Measurements from ENCODE around the gene CCR5. TPM values are rescaled to one million over a fixed set of nuclear protein-coding genes. Genes with fewer than 3 reads are reported as not detected.

Gene CCR5
- total and polyA plus RNA-seq, 9 of the 15 experiments (the other 6 are each of a cell fraction or from before 2014, with no cell fraction given) = not detected

DNA sequence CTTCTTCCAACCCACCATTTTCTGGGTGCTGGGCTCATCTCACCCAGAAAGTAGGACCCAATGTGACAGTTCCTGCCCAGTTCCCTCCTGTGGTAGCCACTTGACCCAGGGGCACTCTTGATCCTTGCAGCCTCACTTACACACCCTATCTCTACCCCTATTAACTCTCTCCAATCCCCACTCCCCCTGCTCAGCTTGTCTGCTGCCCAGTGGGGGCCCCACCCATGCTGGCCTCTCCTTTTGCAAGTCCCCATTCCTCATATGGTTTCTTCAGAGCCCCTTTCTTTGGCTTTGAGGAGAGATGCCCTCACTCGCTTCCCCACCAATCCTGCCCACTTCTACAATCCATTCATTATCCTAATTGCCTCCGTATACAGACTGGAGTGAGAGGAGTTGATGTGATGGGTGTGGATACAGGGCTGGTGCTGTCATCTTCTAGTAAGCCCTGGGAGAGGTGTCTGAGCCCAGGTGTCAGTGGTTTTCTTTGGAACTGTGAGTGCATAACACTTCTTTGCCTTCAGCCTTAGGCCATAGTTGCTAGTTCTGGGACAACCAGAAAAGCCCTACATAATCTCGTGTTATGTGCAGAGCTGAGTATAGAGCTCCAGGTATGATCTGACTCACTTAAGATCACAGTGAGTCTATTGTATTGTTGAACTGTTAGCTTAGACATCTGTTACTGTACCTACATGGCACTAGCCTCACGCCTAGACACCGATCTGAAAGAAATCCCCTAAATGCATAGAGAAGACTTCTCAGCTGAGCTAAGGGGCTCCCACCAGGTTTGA is 4.8 kb upstream of the CCR5 start (continued):
- TF ChIP-seq, protein P1, sequence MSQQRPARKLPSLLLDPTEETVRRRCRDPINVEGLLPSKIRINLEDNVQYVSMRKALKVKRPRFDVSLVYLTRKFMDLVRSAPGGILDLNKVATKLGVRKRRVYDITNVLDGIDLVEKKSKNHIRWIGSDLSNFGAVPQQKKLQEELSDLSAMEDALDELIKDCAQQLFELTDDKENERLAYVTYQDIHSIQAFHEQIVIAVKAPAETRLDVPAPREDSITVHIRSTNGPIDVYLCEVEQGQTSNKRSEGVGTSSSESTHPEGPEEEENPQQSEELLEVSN (IDR thresholded peaks at IDR 0.05; ENCODE audit: borderline replicate concordance in 1 of 2, extremely low read depth in 1 of 2, insufficient read depth in 1 of 2, insufficient read length in 1 of 2, low read depth in 1 of 2, low read length in 1 of 2, poor library complexity in 1 of 2, severe bottlenecking in 1 of 2) = no peak
- TF ChIP-seq ZNF124 (CRISPR knock-in tag; IDR thresholded peaks at IDR 0.05) (no peak), PPARD (CRISPR knock-in tag; IDR thresholded peaks at IDR 0.05) (no peak)
- TF ChIP-seq, protein P2, sequence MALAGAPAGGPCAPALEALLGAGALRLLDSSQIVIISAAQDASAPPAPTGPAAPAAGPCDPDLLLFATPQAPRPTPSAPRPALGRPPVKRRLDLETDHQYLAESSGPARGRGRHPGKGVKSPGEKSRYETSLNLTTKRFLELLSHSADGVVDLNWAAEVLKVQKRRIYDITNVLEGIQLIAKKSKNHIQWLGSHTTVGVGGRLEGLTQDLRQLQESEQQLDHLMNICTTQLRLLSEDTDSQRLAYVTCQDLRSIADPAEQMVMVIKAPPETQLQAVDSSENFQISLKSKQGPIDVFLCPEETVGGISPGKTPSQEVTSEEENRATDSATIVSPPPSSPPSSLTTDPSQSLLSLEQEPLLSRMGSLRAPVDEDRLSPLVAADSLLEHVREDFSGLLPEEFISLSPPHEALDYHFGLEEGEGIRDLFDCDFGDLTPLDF (CRISPR knock-in tag; IDR thresholded peaks at IDR 0.05) = no peak

DNA sequence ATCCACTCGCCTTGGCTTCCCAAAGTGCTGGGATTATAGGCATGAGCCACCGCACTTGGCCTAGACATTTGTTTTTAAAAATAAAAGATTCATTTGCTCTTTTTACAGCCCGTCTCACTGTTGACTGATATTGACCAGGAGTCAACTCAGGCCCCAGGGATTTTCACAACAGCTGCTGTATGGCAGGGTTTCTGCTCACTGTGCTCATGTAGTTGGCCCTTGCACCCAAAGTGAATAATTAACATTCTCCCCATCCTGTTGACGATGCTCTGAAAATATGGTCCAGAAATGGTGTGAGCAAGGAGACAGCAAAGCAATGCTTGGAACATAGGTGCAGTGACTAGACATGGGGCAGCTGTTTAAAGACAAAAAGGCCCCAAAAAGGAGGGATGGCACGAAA is 2.9 kb upstream of the CCR5 start:
- Histone ChIP-seq H3K4me2 (ENCODE audit: insufficient read depth, low read length) (no peak overlapping the region), H3K4me3 (no peak overlapping the region), H3K9me3 (replicated peaks; ENCODE audit: control insufficient read depth, insufficient read depth, low read depth, low read length) (no peaks in the 10 kb centered on the region), H3K27me3 (ENCODE audit: control insufficient read depth in 2 of 2, insufficient read depth in 2 of 2, low read length in 2 of 2) (peaks cover 25 to 41% of the 10 kb centered on the region in 2 experiments), H3K36me3 (ENCODE audit: control insufficient read depth, insufficient read depth, low read length) (no peaks in the 10 kb centered on the region), H2AFZ (ENCODE audit: low read depth, low read length) (no peak overlapping the region), H3K9ac (ENCODE audit: insufficient read depth in 1 of 2, low read depth in 2 of 2, low read length in 2 of 2) (no peak overlapping the region), H3K9me1 (ENCODE audit: control insufficient read depth, insufficient read depth, low read length) (no peaks in the 10 kb centered on the region), H3K79me2 (ENCODE audit: control insufficient read depth, insufficient read depth, low read length) (no peaks in the 10 kb centered on the region), H3K27ac (ENCODE audit: extremely low read depth, low read depth, low read length) (no peak overlapping the region), H3K4me1 (replicated peaks in 1 of 2; ENCODE audit: control insufficient read depth in 2 of 2, insufficient read depth in 2 of 2, low read length in 2 of 2) (no peaks in the 10 kb centered on the region), H4K20me1 (replicated peaks; ENCODE audit: control insufficient read depth, insufficient read depth, low read length) (no peaks in the 10 kb centered on the region)
- ChIA-PET CTCF (ENCODE audit: low intra/inter-chr PET ratio) (interaction anchor here (0.6 to 0.7 kb wide), 2 partner anchors 10 to 49 kb away, joined by 3 to 6 read pairs; no protein-coding TSS in a partner anchor), POLR2A (interaction anchor here (0.6 to 1.6 kb wide), 3 partner anchors 16 to 250 kb away, joined by 3 to 6 read pairs (median 3); no protein-coding TSS in a partner anchor)
- TF ChIP-seq TCF3 (CRISPR knock-in tag; IDR thresholded peaks at IDR 0.05) (no peak), KLF1 (tag; IDR thresholded peaks at IDR 0.05) (no peak), CCAR2 (IDR thresholded peaks at IDR 0.05; ENCODE audit: low read depth, low read length) (no peak)
- DNase-seq (ENCODE audit: extremely low read depth in 1 of 4, low spot score in 3 of 4) = no peak
- no peak for FAIRE-seq
- intact Hi-C loops (cut with micrococcal nuclease) = loop anchor here (5.0 kb wide), 1 partner anchor 156 kb away; no protein-coding TSS in a partner anchor
- no TSS peak for BruUV-seq (replicated peaks)
- 1% methylated on average over 5 of the region's 5 CpGs for WGBS (ENCODE audit: insufficient coverage, low coverage, missing lambda C conversion rate)
- no peak for ATAC-seq
- in situ Hi-C loops (cut with MboI) = no loop called here

Data from K562 (cell line).